ENCODE data around the gene SVEP1. TPM values are rescaled to one million over a fixed set of nuclear protein-coding genes. Genes with fewer than 3 reads are reported as not detected.

Gene SVEP1
- total and polyA plus RNA-seq, 4 experiments from 2014 or later = not detected

GRCh38 chr9:110447476-110447875 lies 132.1 kb downstream of the SVEP1 start:
- no peak for DNase-seq
- Mint-ChIP-seq H3K27me3 (peaks cover 0 to 3% of the 10 kb centered on the region in 2 donors), H3K4me1 (no peaks in the 10 kb centered on the region), H3K36me3 (no peaks in the 10 kb centered on the region), H3K27ac (no peak overlapping the region), H3K4me3 (no peak overlapping the region), H3K9me3 (peaks cover 0 to 9% (median 2%) of the 10 kb centered on the region in 8 donors)
- no peaks in the 10 kb centered on the region for H3K4me1 ChIP-seq (ENCODE audit: insufficient read depth, low read length)
- no peaks in the 10 kb centered on the region for H3K9me3 ChIP-seq (ENCODE audit: control insufficient read depth in 1 of 2, low read length in 2 of 2)
- no peak overlapping the region for H3K27ac ChIP-seq (ENCODE audit: low read depth, low read length)
- POLR2A ChIA-PET (ENCODE audit: partially characterized antibody) = no interaction called here
- intact Hi-C loops (cut with micrococcal nuclease) = no loop called here
- H3K27me3 ChIP-seq (ENCODE audit: insufficient read depth, low read length) = no peaks in the 10 kb centered on the region
- CTCF ChIA-PET (ENCODE audit: partially characterized antibody) = no interaction called here
- no peaks in the 10 kb centered on the region for H3K36me3 ChIP-seq (ENCODE audit: insufficient read depth, low read length)
- no peak overlapping the region for H3K4me3 ChIP-seq (ENCODE audit: low read length in 2 of 2)

GRCh38 chr9:110446171-110446570 lies 133.4 kb downstream of the SVEP1 start:
- H3K27me3 ChIP-seq (ENCODE audit: insufficient read depth, low read length) = no peaks in the 10 kb centered on the region
- no peak overlapping the region for H3K27ac ChIP-seq (ENCODE audit: low read depth, low read length)
- no peaks in the 10 kb centered on the region for H3K36me3 Mint-ChIP-seq
- H3K4me1 ChIP-seq (ENCODE audit: insufficient read depth, low read length) = no peaks in the 10 kb centered on the region
- DNase-seq = no peak
- ChIA-PET POLR2A (ENCODE audit: partially characterized antibody) (no interaction called here), CTCF (ENCODE audit: partially characterized antibody) (no interaction called here)
- no peaks in the 10 kb centered on the region for H3K4me1 Mint-ChIP-seq
- H3K27ac Mint-ChIP-seq = no peak overlapping the region
- H3K36me3 ChIP-seq (ENCODE audit: insufficient read depth, low read length) = no peaks in the 10 kb centered on the region
- H3K9me3 ChIP-seq (ENCODE audit: control insufficient read depth in 1 of 2, low read length in 2 of 2) = no peaks in the 10 kb centered on the region
- intact Hi-C loops (cut with micrococcal nuclease) = no loop called here
- H3K4me3 Mint-ChIP-seq = no peak overlapping the region
- no peak overlapping the region for H3K4me3 ChIP-seq (ENCODE audit: low read length in 2 of 2)
- peaks cover 0 to 9% (median 2%) of the 10 kb centered on the region in 8 donors for H3K9me3 Mint-ChIP-seq
- H3K27me3 Mint-ChIP-seq = peaks cover 3% of the 10 kb centered on the region in 2 donors

- intact Hi-C loops (cut with micrococcal nuclease) = no loop called here
- H3K27ac ChIP-seq (ENCODE audit: low read depth, low read length) = no peak overlapping the region
- Mint-ChIP-seq H3K27me3 (peaks cover 3% of the 10 kb centered on the region in 2 donors), H3K4me3 (no peak overlapping the region), H3K4me1 (no peaks in the 10 kb centered on the region), H3K36me3 (no peaks in the 10 kb centered on the region), H3K9me3 (peaks cover 0 to 9% (median 2%) of the 10 kb centered on the region in 8 donors), H3K27ac (no peak overlapping the region)
- H3K36me3 ChIP-seq (ENCODE audit: insufficient read depth, low read length) = no peaks in the 10 kb centered on the region
- no peak for DNase-seq
- POLR2A ChIA-PET (ENCODE audit: partially characterized antibody) = no interaction called here
- H3K4me3 ChIP-seq (ENCODE audit: low read length in 2 of 2) = no peak overlapping the region
- H3K9me3 ChIP-seq (ENCODE audit: control insufficient read depth in 1 of 2, low read length in 2 of 2) = no peaks in the 10 kb centered on the region
- CTCF ChIA-PET (ENCODE audit: partially characterized antibody) = no interaction called here
- no peaks in the 10 kb centered on the region for H3K4me1 ChIP-seq (ENCODE audit: insufficient read depth, low read length)
- no peaks in the 10 kb centered on the region for H3K27me3 ChIP-seq (ENCODE audit: insufficient read depth, low read length)
Measured at GRCh38 chr9:110444911-110445310, 134.6 kb downstream of the SVEP1 start.

- Histone ChIP-seq H3K9me3 (ENCODE audit: control insufficient read depth in 1 of 2, low read length in 2 of 2) (no peaks in the 10 kb centered on the region), H3K27me3 (ENCODE audit: insufficient read depth, low read length) (no peaks in the 10 kb centered on the region), H3K27ac (ENCODE audit: low read depth, low read length) (no peak overlapping the region), H3K4me3 (ENCODE audit: low read length in 2 of 2) (no peak overlapping the region), H3K36me3 (ENCODE audit: insufficient read depth, low read length) (no peaks in the 10 kb centered on the region), H3K4me1 (ENCODE audit: insufficient read depth, low read length) (no peaks in the 10 kb centered on the region)
- no peak for DNase-seq
- H3K9me3 Mint-ChIP-seq = peaks cover 0 to 9% (median 2%) of the 10 kb centered on the region in 8 donors
- peaks cover 3% of the 10 kb centered on the region in 2 donors for H3K27me3 Mint-ChIP-seq
- H3K4me3 Mint-ChIP-seq = no peak overlapping the region
- H3K4me1 Mint-ChIP-seq = no peaks in the 10 kb centered on the region
- no peaks in the 10 kb centered on the region for H3K36me3 Mint-ChIP-seq
- CTCF ChIA-PET (ENCODE audit: partially characterized antibody) = no interaction called here
- no peak overlapping the region for H3K27ac Mint-ChIP-seq
- intact Hi-C loops (cut with micrococcal nuclease) = no loop called here
- POLR2A ChIA-PET (ENCODE audit: partially characterized antibody) = no interaction called here
Measured at GRCh38 chr9:110443866-110444220, 135.7 kb downstream of the SVEP1 start.

- POLR2A ChIA-PET (ENCODE audit: partially characterized antibody) = no interaction called here
- Mint-ChIP-seq H3K9me3 (peaks cover 0 to 9% (median 2%) of the 10 kb centered on the region in 8 donors), H3K27me3 (peaks cover 3% of the 10 kb centered on the region in 2 donors), H3K36me3 (no peaks in the 10 kb centered on the region), H3K4me3 (no peak overlapping the region), H3K27ac (no peak overlapping the region), H3K4me1 (no peaks in the 10 kb centered on the region)
- Histone ChIP-seq H3K9me3 (ENCODE audit: control insufficient read depth in 1 of 2, low read length in 2 of 2) (no peaks in the 10 kb centered on the region), H3K27ac (ENCODE audit: low read depth, low read length) (no peak overlapping the region), H3K4me1 (ENCODE audit: insufficient read depth, low read length) (no peaks in the 10 kb centered on the region), H3K27me3 (ENCODE audit: insufficient read depth, low read length) (no peaks in the 10 kb centered on the region), H3K36me3 (ENCODE audit: insufficient read depth, low read length) (no peaks in the 10 kb centered on the region), H3K4me3 (ENCODE audit: low read length in 2 of 2) (no peak overlapping the region)
- intact Hi-C loops (cut with micrococcal nuclease) = no loop called here
- no peak for DNase-seq
- CTCF ChIA-PET (ENCODE audit: partially characterized antibody) = no interaction called here
Measured at GRCh38 chr9:110443146-110443865, 136.2 kb downstream of the SVEP1 start.

GRCh38 chr9:110440796-110441195 lies 138.7 kb downstream of the SVEP1 start:
- CTCF ChIA-PET (ENCODE audit: partially characterized antibody) = no interaction called here
- no peaks in the 10 kb centered on the region for H3K4me1 Mint-ChIP-seq
- H3K36me3 Mint-ChIP-seq = no peaks in the 10 kb centered on the region
- no peak overlapping the region for H3K4me3 ChIP-seq (ENCODE audit: low read length in 2 of 2)
- intact Hi-C loops (cut with micrococcal nuclease) = no loop called here
- no peaks in the 10 kb centered on the region for H3K9me3 ChIP-seq (ENCODE audit: control insufficient read depth in 1 of 2, low read length in 2 of 2)
- H3K27me3 ChIP-seq (ENCODE audit: insufficient read depth, low read length) = no peaks in the 10 kb centered on the region
- H3K36me3 ChIP-seq (ENCODE audit: insufficient read depth, low read length) = no peaks in the 10 kb centered on the region
- H3K4me3 Mint-ChIP-seq = no peak overlapping the region
- H3K27ac Mint-ChIP-seq = no peak overlapping the region
- peaks cover 3% of the 10 kb centered on the region in 2 donors for H3K27me3 Mint-ChIP-seq
- no peaks in the 10 kb centered on the region for H3K4me1 ChIP-seq (ENCODE audit: insufficient read depth, low read length)
- POLR2A ChIA-PET (ENCODE audit: partially characterized antibody) = no interaction called here
- no peak for DNase-seq
- no peak overlapping the region for H3K27ac ChIP-seq (ENCODE audit: low read depth, low read length)
- peaks cover 0 to 3% (median 0%) of the 10 kb centered on the region in 8 donors for H3K9me3 Mint-ChIP-seq

- ChIA-PET CTCF (ENCODE audit: partially characterized antibody) (no interaction called here), POLR2A (ENCODE audit: partially characterized antibody) (no interaction called here)
- intact Hi-C loops (cut with micrococcal nuclease) = no loop called here
- H3K36me3 Mint-ChIP-seq = no peaks in the 10 kb centered on the region
- Histone ChIP-seq H3K4me3 (ENCODE audit: low read length in 2 of 2) (no peak overlapping the region), H3K27ac (ENCODE audit: low read depth, low read length) (no peak overlapping the region), H3K4me1 (ENCODE audit: insufficient read depth, low read length) (no peaks in the 10 kb centered on the region), H3K36me3 (ENCODE audit: insufficient read depth, low read length) (no peaks in the 10 kb centered on the region), H3K9me3 (ENCODE audit: control insufficient read depth in 1 of 2, low read length in 2 of 2) (no peaks in the 10 kb centered on the region), H3K27me3 (ENCODE audit: insufficient read depth, low read length) (no peaks in the 10 kb centered on the region)
- no peak overlapping the region for H3K27ac Mint-ChIP-seq
- no peak overlapping the region for H3K4me3 Mint-ChIP-seq
- H3K27me3 Mint-ChIP-seq = peaks cover 3% of the 10 kb centered on the region in 2 donors
- no peak for DNase-seq
- no peaks in the 10 kb centered on the region for H3K4me1 Mint-ChIP-seq
- H3K9me3 Mint-ChIP-seq = no peaks in the 10 kb centered on the region
Measured at GRCh38 chr9:110440172-110440571, 139.4 kb downstream of the SVEP1 start.

- no peaks in the 10 kb centered on the region for H3K36me3 ChIP-seq (ENCODE audit: insufficient read depth, low read length)
- CTCF ChIA-PET (ENCODE audit: partially characterized antibody) = no interaction called here
Measured at GRCh38 chr9:110432253-110432652, 147.3 kb downstream of the SVEP1 start.

More at GRCh38 chr9:110432253-110432652, 147.3 kb downstream of the SVEP1 start:
- intact Hi-C loops (cut with micrococcal nuclease) = no loop called here
- Mint-ChIP-seq H3K4me3 (no peak overlapping the region), H3K9me3 (peaks cover 0 to 2% (median 0%) of the 10 kb centered on the region in 8 donors), H3K36me3 (no peaks in the 10 kb centered on the region), H3K27me3 (no peaks in the 10 kb centered on the region), H3K27ac (no peak overlapping the region), H3K4me1 (peaks cover 0 to 4% (median 0%) of the 10 kb centered on the region in 4 donors)
- no peaks in the 10 kb centered on the region for H3K4me1 ChIP-seq (ENCODE audit: insufficient read depth, low read length)
- H3K9me3 ChIP-seq (ENCODE audit: control insufficient read depth in 1 of 2, low read length in 2 of 2) = no peaks in the 10 kb centered on the region
- no peak for DNase-seq
- H3K27ac ChIP-seq (ENCODE audit: low read depth, low read length) = no peak overlapping the region
- H3K27me3 ChIP-seq (ENCODE audit: insufficient read depth, low read length) = no peaks in the 10 kb centered on the region
- H3K4me3 ChIP-seq (ENCODE audit: low read length in 2 of 2) = no peak overlapping the region
- POLR2A ChIA-PET (ENCODE audit: partially characterized antibody) = no interaction called here
